CD14-positive monocyte (primary cell): ENCODE data around the gene NEUROD4. TPM values are rescaled to one million over a fixed set of nuclear protein-coding genes. Genes with fewer than 3 reads are reported as not detected.

Experiments
- DNase-seq, 3 donors: peaks; one replicate each; pipeline ENCODE4 v3.0.0-alpha.2; 2011 to 2022
- H2AFZ ChIP-seq: 2 replicates; pipeline ENCODE4 v1.6.0; 2012; ENCODE audit warnings: mild to moderate bottlenecking, low read depth, low read length, inconsistent platforms; ENCODE audit not compliant: insufficient read depth, poor library complexity, severe bottlenecking
- H3K27ac ChIP-seq, 2 donors: 1 replicate in 1 of 2; 2 replicates in 1 of 2; pipeline ENCODE4 v1.5.1; 2012 to 2013; ENCODE audit warnings: low read length in 2 of 2, control low read depth in 1 of 2, inconsistent platforms in 1 of 2, low read depth in 1 of 2, mild to moderate bottlenecking in 1 of 2
- H3K27me3 ChIP-seq, 2 donors: one replicate each; pipeline versions ENCODE4 v1.6.0 to v1.6.1; 2011 to 2013; ENCODE audit warnings: low read length in 2 of 2; ENCODE audit not compliant: control insufficient read depth in 2 of 2, insufficient read depth in 2 of 2
- H3K36me3 ChIP-seq, 2 donors: replicated peaks in 1 of 2; 1 replicate in 1 of 2; 2 replicates in 1 of 2; pipeline versions ENCODE4 v1.5.1 to v1.6.1; 2012 to 2013; ENCODE audit warnings: low read length in 2 of 2, control low read depth in 1 of 2, inconsistent platforms in 1 of 2, mild to moderate bottlenecking in 1 of 2; ENCODE audit not compliant: insufficient read depth in 2 of 2, control insufficient read depth in 1 of 2
- H3K4me1 ChIP-seq, 2 donors: 1 replicate in 1 of 2; 2 replicates in 1 of 2; pipeline versions ENCODE4 v1.5.1 to v1.6.1; 2012 to 2013; ENCODE audit warnings: low read length in 2 of 2, control low read depth in 1 of 2, inconsistent platforms in 1 of 2, mild to moderate bottlenecking in 1 of 2, moderate library complexity in 1 of 2; ENCODE audit not compliant: insufficient read depth in 2 of 2, control insufficient read depth in 1 of 2
- H3K4me2 ChIP-seq: replicated peaks from 2 replicates; pipeline ENCODE3; 2012; ENCODE audit warnings: low read length, moderate library complexity, mild to moderate bottlenecking; ENCODE audit not compliant: poor library complexity, severe bottlenecking; ENCODE audit errors: extremely low read depth
- H3K4me3 ChIP-seq, 3 experiments: fragments of 200-600 bp in 1 of 3; sonication (generic) in 1 of 3; replicated peaks in 1 of 3; 1 replicate in 2 of 3; 2 replicates in 1 of 3; pipeline ENCODE4 v1.5.1; 2011 to 2013; ENCODE audit warnings: low read length in 3 of 3, mild to moderate bottlenecking in 3 of 3, control low read depth in 2 of 3, low read depth in 2 of 3, inconsistent platforms in 1 of 3, moderate library complexity in 1 of 3
- H3K79me2 ChIP-seq: 2 replicates; pipeline ENCODE4 v1.6.0; 2012; ENCODE audit warnings: mild to moderate bottlenecking, control low read depth, inconsistent platforms, low read length, moderate library complexity; ENCODE audit not compliant: insufficient read depth
- H3K9ac ChIP-seq: 2 replicates; pipeline ENCODE4 v1.6.0; 2017; ENCODE audit warnings: low read length, mild to moderate bottlenecking; ENCODE audit not compliant: insufficient read depth, poor library complexity, severe bottlenecking
- H3K9me3 ChIP-seq, 2 donors: replicated peaks in 1 of 2; 1 replicate in 1 of 2; 2 replicates in 1 of 2; pipeline versions ENCODE4 v1.5.1 to v1.6.1; 2012 to 2013; ENCODE audit warnings: low read length in 2 of 2, control low read depth in 1 of 2; ENCODE audit not compliant: control insufficient read depth in 1 of 2, insufficient read depth in 1 of 2
- H4K20me1 ChIP-seq: 2 replicates; pipeline ENCODE4 v1.6.0; 2012; ENCODE audit warnings: mild to moderate bottlenecking, low read length, control low read depth, moderate library complexity; ENCODE audit not compliant: insufficient read depth
- H3K27ac Mint-ChIP-seq, 7 donors: one replicate each; pipeline ENCODE4 v1.8.0; 2020; ENCODE audit warnings: mild to moderate bottlenecking in 7 of 7, mixed read lengths in 7 of 7, moderate library complexity in 6 of 7, inconsistent platforms in 2 of 7
- H3K27me3 Mint-ChIP-seq, 3 donors: one replicate each; pipeline ENCODE4 v1.8.0; 2021 to 2022; ENCODE audit warnings: low read depth in 3 of 3, mild to moderate bottlenecking in 3 of 3, mixed read lengths in 3 of 3, moderate library complexity in 3 of 3, inconsistent platforms in 1 of 3
- H3K36me3 Mint-ChIP-seq, 2 donors: one replicate each; pipeline ENCODE4 v1.8.0; 2020; ENCODE audit warnings: mixed read lengths in 2 of 2, inconsistent platforms in 1 of 2, mild to moderate bottlenecking in 1 of 2
- H3K4me1 Mint-ChIP-seq: one replicate; pipeline ENCODE4 v1.8.0; 2020; ENCODE audit warnings: mild to moderate bottlenecking, mixed read lengths
- H3K4me3 Mint-ChIP-seq, 2 donors: one replicate each; pipeline ENCODE4 v1.8.0; 2020; ENCODE audit warnings: mild to moderate bottlenecking in 2 of 2, mixed read lengths in 2 of 2, moderate library complexity in 1 of 2
- H3K9me3 Mint-ChIP-seq, 7 donors: one replicate each; pipeline ENCODE4 v1.8.0; 2020 to 2022; ENCODE audit warnings: mixed read lengths in 7 of 7, mild to moderate bottlenecking in 6 of 7, moderate library complexity in 6 of 7, inconsistent platforms in 2 of 7
- CTCF ChIP-seq: fragments of 200-600 bp; IDR thresholded peaks from one replicate; pipeline ENCODE4 v1.8.0; 2022; ENCODE audit warnings: antibody characterized with exemption, mild to moderate bottlenecking
- WGBS: methylation state at CpG from one replicate; pipeline ENCODE4 v1.1.5; 2013; ENCODE audit warnings: missing lambda C conversion rate; ENCODE audit not compliant: insufficient coverage; 5-methylcytosine and 5-hydroxymethylcytosine counted together
- intact Hi-C, 2 donors: fragments of 100-400 bp; cut with micrococcal nuclease; formaldehyde crosslinking; loops; one replicate each; pipeline versions ENCODE4 v1.15.0 to v1.15.1; 2023
- polyA plus RNA-seq, 3 donors: library from polyadenylated mRNA; depleted of rRNA in 1 of 3; unstranded in 2 of 3; stranded (reverse) in 1 of 3; fragments of 300-500 nt in 2 of 3; fragments of >200 nt in 1 of 3; fragmentation: Illumina TruSeq in 2 of 3; gene quantifications; 1 replicate in 2 of 3; 2 replicates in 1 of 3; pipeline ENCODE4 v1.2.3, GENCODE V29; 2012 to 2021

NEUROD4 gene
- polyA plus RNA-seq, 3 donors: not detected

GRCh38 chr12:54973556-54973955 is 46.2 kb upstream of the NEUROD4 start:
- WGBS: no CpG with 5 or more reads among the region's 3 CpGs
- Histone ChIP-seq H3K9me3 (no peaks in the 10 kb centered on the region), H2AFZ (no peak overlapping the region), H3K4me2 (no peak overlapping the region), H3K9ac (no peak overlapping the region), H3K4me3 (no peak overlapping the region), H4K20me1 (no peaks in the 10 kb centered on the region), H3K27ac (no peak overlapping the region), H3K36me3 (no peaks in the 10 kb centered on the region), H3K27me3 (no peaks in the 10 kb centered on the region), H3K79me2 (no peaks in the 10 kb centered on the region), H3K4me1 (no peaks in the 10 kb centered on the region)
- Mint-ChIP-seq H3K9me3 (no peaks in the 10 kb centered on the region), H3K4me3 (no peak overlapping the region), H3K27me3 (peaks cover 0 to 1% (median 0%) of the 10 kb centered on the region in 3 donors), H3K4me1 (peaks cover 7% of the 10 kb centered on the region), H3K36me3 (peaks cover 4 to 6% of the 10 kb centered on the region in 2 donors), H3K27ac (no peak overlapping the region)
- no peak for DNase-seq
- TF ChIP-seq CTCF: no peak
- intact Hi-C loops: no loop called here

- Histone ChIP-seq H3K79me2 (no peaks in the 10 kb centered on the region), H4K20me1 (no peaks in the 10 kb centered on the region), H3K4me1 (no peaks in the 10 kb centered on the region), H3K27ac (no peak overlapping the region), H3K4me2 (no peak overlapping the region), H3K9ac (no peak overlapping the region), H2AFZ (no peak overlapping the region), H3K27me3 (no peaks in the 10 kb centered on the region), H3K36me3 (no peaks in the 10 kb centered on the region), H3K4me3 (no peak overlapping the region), H3K9me3 (no peaks in the 10 kb centered on the region)
- intact Hi-C loops: no loop called here
- WGBS: 97% methylated on average over 12 of the region's 12 CpGs
- no peaks in the 10 kb centered on the region for H3K9me3 Mint-ChIP-seq
- no peak overlapping the region for H3K4me3 Mint-ChIP-seq
- peaks cover 4 to 6% of the 10 kb centered on the region in 2 donors for H3K36me3 Mint-ChIP-seq
- peaks cover 0 to 1% (median 0%) of the 10 kb centered on the region in 3 donors for H3K27me3 Mint-ChIP-seq
- no peak overlapping the region for H3K27ac Mint-ChIP-seq
- H3K4me1 Mint-ChIP-seq: peaks cover 10% of the 10 kb centered on the region
- no peak for TF ChIP-seq CTCF
- DNase-seq: no peak
Measured at GRCh38 chr12:54974279-54974678, 45.5 kb upstream of the NEUROD4 start.
